Hippocampal formation (tissue), 2 donors: ENCODE results near the gene TXLNA.

Experiments used
- DNase-seq, 2 donors: peaks; one replicate each; lab custom pipeline; 2025; lab: John Stamatoyannopoulos, UW

Gene TXLNA

DNA sequence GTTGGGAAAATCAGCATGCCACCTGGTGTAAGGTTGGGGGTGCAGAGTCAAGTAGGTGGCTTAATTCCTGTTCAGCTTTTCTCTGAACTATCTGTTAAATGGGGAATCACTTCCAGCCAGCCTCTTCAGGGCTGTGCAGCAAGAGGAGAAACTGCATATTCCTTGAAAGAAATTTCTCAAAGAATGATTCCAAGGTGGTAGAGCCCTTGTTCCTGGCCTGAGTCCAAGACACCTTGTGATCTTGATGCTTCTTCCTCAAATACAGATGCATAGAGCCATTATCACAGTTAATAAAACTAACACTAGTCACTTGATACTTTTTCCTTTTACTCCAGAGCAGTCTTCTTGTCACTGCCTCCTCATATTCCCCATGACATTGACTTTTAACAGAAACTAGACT, 5.2 kb downstream of the TXLNA start:
- no peak for DNase-seq

GRCh38 chr1:32186077-32186476, 6.6 kb downstream of the TXLNA start:
- DNase-seq: no peak

DNA sequence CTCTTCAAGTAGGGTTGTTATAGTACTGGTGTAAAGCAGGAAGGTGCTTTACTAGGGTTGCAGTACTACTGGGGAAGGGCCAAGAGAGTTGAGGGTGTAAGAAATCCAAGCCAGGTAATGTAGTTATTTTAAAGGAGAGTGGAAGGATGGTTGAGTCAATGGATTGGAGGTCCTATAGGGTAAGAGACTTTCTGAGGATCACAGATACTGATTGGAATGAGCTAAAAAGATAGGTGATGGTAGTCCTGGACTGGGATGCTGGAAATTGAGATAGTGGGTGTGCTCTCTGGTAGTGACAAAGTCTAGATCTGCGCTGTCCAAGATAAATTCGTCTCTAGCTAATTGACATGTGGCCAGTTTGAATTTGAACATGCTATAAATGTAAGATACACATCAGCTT, 7.0 kb downstream of the TXLNA start:
- no peak for DNase-seq

DNA sequence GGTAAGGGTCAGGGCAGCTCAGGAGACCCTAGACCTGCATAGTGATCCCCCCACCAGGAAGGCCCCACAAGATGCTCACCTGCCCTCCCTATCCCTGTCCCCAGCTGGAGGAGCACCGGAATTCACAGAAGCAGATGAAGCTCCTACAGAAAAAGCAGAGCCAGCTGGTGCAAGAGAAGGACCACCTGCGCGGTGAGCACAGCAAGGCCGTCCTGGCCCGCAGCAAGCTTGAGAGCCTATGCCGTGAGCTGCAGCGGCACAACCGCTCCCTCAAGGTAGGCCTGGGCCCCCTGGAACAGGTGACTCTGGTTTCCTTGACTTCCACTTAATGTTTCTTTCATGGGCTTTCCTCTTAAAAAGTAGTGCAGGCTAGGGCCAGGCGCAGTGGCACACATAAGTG, 8.4 kb downstream of the TXLNA start:
- no peak for DNase-seq

- no peak for DNase-seq
Measured at GRCh38 chr1:32192220-32192948, 12.9 kb downstream of the TXLNA start.

DNA sequence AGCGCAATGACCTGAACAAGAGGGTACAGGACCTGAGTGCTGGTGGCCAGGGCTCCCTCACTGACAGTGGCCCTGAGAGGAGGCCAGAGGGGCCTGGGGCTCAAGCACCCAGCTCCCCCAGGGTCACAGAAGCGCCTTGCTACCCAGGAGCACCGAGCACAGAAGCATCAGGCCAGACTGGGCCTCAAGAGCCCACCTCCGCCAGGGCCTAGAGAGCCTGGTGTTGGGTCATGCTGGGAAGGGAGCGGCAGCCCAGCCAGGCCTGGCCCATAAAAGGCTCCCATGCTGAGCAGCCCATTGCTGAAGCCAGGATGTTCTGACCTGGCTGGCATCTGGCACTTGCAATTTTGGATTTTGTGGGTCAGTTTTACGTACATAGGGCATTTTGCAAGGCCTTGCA, 15.5 kb downstream of the TXLNA start:
- DNase-seq: no peak

GRCh38 chr1:32195531-32195930, 16.1 kb downstream of the TXLNA start:
- DNase-seq: no peak

GRCh38 chr1:32195972-32196823, 16.7 kb downstream of the TXLNA start:
- no peak for DNase-seq

DNA sequence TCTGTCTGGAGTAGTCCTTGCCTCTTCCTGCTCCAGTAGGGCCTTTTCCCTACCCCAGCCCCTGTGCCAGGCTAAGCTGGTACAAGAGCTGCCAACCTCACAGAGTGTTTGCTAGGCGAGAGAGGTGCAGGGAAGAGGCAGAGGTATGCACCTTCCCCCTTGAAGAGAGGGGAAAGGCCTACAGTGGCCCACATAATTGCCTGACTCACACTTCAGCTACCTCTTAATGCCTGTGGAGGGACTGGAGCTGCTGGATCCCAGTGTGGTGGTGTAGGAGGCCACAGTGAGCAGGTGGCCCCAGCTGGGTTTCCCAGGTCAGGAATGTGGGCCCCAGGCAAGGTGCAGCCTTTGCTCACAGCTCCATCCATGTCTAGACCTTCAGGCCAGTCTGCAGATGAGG, 17.6 kb downstream of the TXLNA start:
- no peak for DNase-seq

GRCh38 chr1:32197837-32198236, 18.4 kb downstream of the TXLNA start:
- no peak for DNase-seq

- no peak for DNase-seq
Measured at GRCh38 chr1:32198237-32199042, 19.0 kb downstream of the TXLNA start.

GRCh38 chr1:32199043-32199716, 19.7 kb downstream of the TXLNA start:
- no peak for DNase-seq

DNA sequence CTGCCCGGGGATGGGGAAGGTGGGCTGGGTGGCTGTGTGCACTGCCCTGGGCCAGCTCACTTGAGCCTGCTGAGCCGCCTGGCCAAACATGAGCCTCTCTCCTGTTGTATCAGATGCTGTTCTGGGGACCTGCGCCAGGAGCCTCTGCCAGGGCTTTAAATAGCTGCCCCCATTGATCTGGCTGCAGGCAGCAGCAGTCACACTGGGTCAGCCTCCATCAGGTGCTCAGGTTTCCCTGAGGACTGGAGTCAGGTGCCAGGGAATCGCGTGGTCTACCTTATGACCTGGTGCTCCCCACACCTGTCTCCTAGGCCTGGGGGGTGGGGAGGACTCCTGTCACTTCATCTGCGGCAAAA, 20.2 kb downstream of the TXLNA start:
- DNase-seq: no peak

GRCh38 chr1:32200226-32201010, 20.9 kb downstream of the TXLNA start, which contains the start of gene CCDC28B:
Gene CCDC28B (plus strand): TSS chr1:32200595. CDS start chr1:32201936, 1,341 bp downstream.
- DNase-seq: peak; percentile 48 to 65

DNA sequence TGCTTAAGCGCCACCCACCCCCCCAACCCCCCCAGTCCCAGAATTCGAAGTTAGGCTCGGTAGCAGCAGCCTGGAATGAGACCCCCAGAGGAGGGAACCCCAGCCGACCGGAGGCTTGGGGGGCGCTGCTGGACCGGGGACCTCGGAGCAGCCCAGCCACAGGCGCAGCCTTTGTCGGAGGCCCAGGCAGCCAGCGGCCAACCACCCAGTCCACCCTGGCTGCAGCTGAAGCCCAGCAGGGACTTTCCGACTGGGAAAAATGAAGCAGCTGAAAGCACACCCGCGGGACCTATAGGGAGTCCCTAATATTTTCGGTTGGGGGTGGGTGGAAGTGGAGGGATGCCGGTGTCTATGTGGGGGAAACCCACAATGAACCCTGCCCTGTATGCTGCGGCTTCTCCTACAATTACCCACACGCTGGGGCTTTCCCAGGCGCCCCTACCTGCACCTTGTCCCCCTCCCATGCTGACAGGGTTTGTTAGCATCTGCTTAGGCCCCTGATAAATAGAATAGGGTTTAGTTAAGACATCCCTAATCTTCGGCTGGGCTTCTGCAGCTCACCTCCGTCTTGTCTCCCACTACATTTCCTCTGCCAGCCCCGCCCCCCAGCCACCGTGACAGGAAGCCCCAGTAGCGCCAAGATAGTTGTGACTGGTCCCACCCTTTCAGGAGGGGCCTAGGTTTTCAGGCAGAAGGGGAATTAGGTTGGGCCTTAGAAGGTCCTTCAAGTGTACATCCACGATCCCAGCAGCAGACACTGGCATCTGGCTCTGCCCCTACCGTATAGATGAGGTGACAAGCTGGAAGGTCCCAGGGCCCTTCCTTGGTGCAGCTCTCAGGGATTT, 21.8 kb downstream of the TXLNA start:
- peak in 1 of 2 donors; percentile 15 for DNase-seq

GRCh38 chr1:32204943-32205361, 25.5 kb downstream of the TXLNA start:
- no peak for DNase-seq

DNA sequence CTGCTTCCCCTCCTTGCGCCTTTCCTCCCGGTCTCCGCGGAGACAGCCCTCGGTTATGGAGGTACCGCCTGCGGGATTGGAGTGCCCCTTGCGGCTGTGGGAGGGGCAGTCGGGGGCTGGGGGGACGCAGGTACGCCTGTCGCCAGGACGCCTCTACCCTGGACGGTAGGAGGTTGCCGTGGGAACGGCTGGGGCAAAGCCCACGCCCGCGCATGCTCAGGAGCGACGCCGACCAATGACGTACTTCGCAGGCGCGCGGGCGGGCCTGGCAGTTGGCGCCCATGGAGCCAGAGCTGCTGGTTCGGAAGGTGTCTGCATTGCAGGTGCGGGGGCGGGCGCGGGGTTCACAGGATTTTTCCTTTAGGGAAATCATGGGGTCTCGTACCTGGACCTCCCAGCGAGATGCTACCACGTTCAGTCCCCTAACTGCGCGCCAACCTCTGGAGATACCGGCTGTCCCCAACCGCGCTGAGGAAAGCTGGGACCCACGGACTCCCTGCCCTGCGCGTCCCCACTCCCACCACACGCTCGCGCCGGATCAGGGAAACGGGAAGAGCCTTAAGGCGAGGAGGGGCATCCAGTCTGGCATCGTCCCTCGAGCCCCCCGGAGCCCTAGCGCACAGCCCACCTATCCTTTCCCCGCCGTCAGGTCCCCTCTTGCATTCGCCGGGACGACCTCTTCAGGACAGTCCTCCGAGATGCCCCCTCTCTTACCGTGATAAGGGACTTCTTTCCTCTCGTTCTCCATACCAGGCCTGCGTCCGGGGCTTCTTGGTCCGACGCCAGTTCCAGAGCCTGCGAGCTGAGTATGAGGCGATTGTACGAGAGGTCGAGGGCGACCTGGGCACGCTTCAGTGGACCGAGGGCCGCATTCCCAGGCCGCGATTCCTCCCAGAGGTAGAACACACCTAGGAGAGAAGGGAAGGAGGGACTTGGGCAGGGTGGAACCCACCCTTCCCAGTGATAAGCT, 26.2 kb downstream of the TXLNA start, which contains the start of gene IQCC:
IQCC (plus strand) TSS at position 271 of the 970 bp plus-strand sequence; CDS start at position 282, 11 bp downstream.
- peak; percentile 74 to 81 for DNase-seq

DNA sequence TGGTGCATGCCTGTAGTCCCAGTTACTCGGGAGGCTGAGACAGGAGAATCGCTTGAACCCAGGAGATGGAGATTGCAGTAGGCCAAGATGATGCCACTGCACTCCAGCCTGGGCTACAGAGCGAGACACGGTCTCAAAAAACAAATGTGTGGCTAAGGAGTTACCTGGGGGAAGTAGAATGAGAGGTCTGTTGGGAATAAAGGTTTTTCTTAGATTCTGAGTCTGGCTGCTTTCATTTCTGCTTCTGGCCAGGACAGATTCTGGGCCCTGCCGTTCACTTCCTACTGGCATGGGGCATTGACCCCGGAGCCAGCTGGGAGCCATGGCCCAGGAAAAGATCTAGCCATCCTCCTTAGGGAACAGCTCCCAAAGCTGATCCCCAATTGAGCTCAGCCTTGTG, 29.0 kb downstream of the TXLNA start:
- no peak for DNase-seq

DNA sequence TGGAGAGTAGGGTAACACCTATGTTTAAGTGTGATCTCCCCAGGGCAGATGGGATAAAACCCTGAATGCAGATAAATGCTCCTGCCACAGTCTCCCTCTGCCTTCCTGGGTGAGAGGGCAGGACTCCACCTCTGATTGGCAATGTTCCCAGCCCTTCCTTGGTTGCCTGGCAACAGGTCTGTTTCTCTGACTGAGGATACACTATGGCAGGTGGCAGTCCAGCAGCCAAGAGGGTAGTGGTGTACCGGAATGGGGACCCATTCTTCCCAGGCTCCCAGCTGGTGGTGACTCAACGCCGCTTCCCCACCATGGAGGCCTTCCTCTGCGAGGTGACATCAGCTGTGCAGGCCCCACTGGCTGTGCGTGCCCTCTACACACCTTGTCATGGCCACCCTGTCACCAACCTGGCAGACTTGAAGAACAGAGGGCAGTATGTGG, 29.4 kb downstream of the TXLNA start, which contains the start of gene DCDC2B:
DCDC2B (plus strand) TSS at position 199 of the 438 bp plus-strand sequence; CDS start at position 204, 5 bp downstream.
- DNase-seq: no peak
